ENCODE results near the gene HES3. TPM values are rescaled to one million over a fixed set of nuclear protein-coding genes. Genes with fewer than 3 reads are reported as not detected.

HES3 gene
- total and polyA plus RNA-seq, 2 of the 4 experiments (the other 2 are of a cell fraction), result not detected

DNA sequence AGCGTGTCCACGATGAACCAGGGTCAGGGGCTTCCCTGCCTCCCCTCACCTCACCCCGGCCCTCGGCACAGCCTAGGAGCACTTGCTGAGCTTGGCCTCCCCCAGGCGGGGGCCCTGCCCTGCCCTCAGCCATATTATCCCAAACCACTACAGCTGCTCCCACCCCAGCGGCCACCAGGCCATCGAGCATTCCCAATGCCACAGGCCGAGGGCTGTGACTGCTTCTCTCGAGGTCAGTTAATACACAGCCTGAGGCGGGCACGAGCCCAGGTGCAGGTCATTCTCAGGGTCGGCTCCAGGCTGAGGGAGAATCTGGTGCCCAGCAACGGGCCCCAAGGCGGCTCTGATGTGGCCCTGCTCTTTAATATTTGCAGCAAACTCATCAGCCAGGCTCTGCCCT is 25.3 kb downstream of the HES3 start:
- Histone ChIP-seq H2AK5ac (ENCODE audit: low read depth, low read length) (no peak overlapping the region), H2BK5ac (ENCODE audit: low read depth, low read length, poor library complexity, severe bottlenecking) (no peak overlapping the region), H4K20me1 (ENCODE audit: insufficient read depth, low read length) (peaks cover 8% of the 10 kb centered on the region), H3K36me3 (ENCODE audit: control insufficient read depth, insufficient read depth, low read length) (no peaks in the 10 kb centered on the region), H3K18ac (ENCODE audit: low read depth, low read length) (no peak overlapping the region), H2BK20ac (ENCODE audit: low read depth, low read length) (no peak overlapping the region), H4K8ac (ENCODE audit: low read depth in 2 of 2, low read length in 2 of 2) (no peak overlapping the region), H4K5ac (ENCODE audit: low read depth, low read length) (no peak overlapping the region), H3K79me1 (ENCODE audit: low read depth in 1 of 2, low read length in 2 of 2) (peaks cover 0 to 17% of the 10 kb centered on the region in 2 experiments; a peak in 1 of 4 replicates), H3K4ac (ENCODE audit: low read depth, low read length) (no peak overlapping the region), H2BK120ac (ENCODE audit: low read depth, low read length) (no peak overlapping the region), H3K9ac (ENCODE audit: low read depth, low read length) (no peak overlapping the region), H3K4me1 (ENCODE audit: control insufficient read depth, insufficient read depth, low read length) (peaks cover 15% of the 10 kb centered on the region), H2AFZ (replicated peaks; ENCODE audit: low read length, poor library complexity) (no peak overlapping the region), H4K91ac (ENCODE audit: insufficient read depth, low read depth, low read length) (no peak overlapping the region), H3K23ac (ENCODE audit: low read depth, low read length) (no peak overlapping the region), H3K27ac (ENCODE audit: insufficient read depth, low read length) (no peak overlapping the region), H3K9me3 (ENCODE audit: control insufficient read depth, insufficient read depth, low read length) (no peaks in the 10 kb centered on the region), H3K4me2 (ENCODE audit: low read depth, low read length) (no peak overlapping the region), H3K27me3 (ENCODE audit: control insufficient read depth, insufficient read depth, low read length) (no peaks in the 10 kb centered on the region), H2AK9ac (replicated peaks; ENCODE audit: low read depth, low read length, poor library complexity) (no peak overlapping the region), H3K9me1 (ENCODE audit: insufficient read depth, low read length) (peaks cover 7% of the 10 kb centered on the region; the same call in 1 of the 2 replicates), H3K14ac (replicated peaks; ENCODE audit: low read depth, low read length) (no peak overlapping the region), H3K56ac (ENCODE audit: extremely low read depth, insufficient read depth, low read length) (no peak overlapping the region), H3K4me3 (ENCODE audit: insufficient read depth, low read depth, low read length) (no peak overlapping the region), H2BK15ac (ENCODE audit: low read depth, low read length) (no peak overlapping the region)
- TF ChIP-seq NFE2L2 (IDR thresholded peaks at IDR 0.05; ENCODE audit: low read depth, low read length), result no peak
- no peak for TF ChIP-seq RFX5 (IDR thresholded peaks at IDR 0.05; ENCODE audit: low read depth, low read length)
- TF ChIP-seq MAZ (IDR thresholded peaks at IDR 0.05; ENCODE audit: borderline replicate concordance, low read depth, low read length), result no peak
- no peak for TF ChIP-seq RAD21 (IDR thresholded peaks at IDR 0.05; ENCODE audit: low read length)
- TF ChIP-seq, protein P1, sequence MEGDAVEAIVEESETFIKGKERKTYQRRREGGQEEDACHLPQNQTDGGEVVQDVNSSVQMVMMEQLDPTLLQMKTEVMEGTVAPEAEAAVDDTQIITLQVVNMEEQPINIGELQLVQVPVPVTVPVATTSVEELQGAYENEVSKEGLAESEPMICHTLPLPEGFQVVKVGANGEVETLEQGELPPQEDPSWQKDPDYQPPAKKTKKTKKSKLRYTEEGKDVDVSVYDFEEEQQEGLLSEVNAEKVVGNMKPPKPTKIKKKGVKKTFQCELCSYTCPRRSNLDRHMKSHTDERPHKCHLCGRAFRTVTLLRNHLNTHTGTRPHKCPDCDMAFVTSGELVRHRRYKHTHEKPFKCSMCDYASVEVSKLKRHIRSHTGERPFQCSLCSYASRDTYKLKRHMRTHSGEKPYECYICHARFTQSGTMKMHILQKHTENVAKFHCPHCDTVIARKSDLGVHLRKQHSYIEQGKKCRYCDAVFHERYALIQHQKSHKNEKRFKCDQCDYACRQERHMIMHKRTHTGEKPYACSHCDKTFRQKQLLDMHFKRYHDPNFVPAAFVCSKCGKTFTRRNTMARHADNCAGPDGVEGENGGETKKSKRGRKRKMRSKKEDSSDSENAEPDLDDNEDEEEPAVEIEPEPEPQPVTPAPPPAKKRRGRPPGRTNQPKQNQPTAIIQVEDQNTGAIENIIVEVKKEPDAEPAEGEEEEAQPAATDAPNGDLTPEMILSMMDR (conservative IDR thresholded peaks at IDR 0.05; ENCODE audit: low read depth, low read length), result no peak
- TF ChIP-seq BHLHE40 (IDR thresholded peaks at IDR 0.05; ENCODE audit: low read depth, low read length), result no peak
- TF ChIP-seq USF2 (IDR thresholded peaks at IDR 0.05; ENCODE audit: low read depth, low read length), result no peak
- no peak for TF ChIP-seq ELK1 (IDR thresholded peaks at IDR 0.05; ENCODE audit: borderline replicate concordance, low read depth, low read length)
- TF ChIP-seq RCOR1 (IDR thresholded peaks at IDR 0.05; ENCODE audit: insufficient replicate concordance, low read length), result no peak
- no peak for TF ChIP-seq CHD1 (IDR thresholded peaks at IDR 0.05; ENCODE audit: low read depth, low read length)
- no peak for TF ChIP-seq SMC3 (IDR thresholded peaks at IDR 0.05; ENCODE audit: low read depth, low read length)
- no peak for TF ChIP-seq MAFK (IDR thresholded peaks at IDR 0.05; ENCODE audit: low read depth, low read length)
- TF ChIP-seq CEBPB (IDR thresholded peaks at IDR 0.05; ENCODE audit: low read depth, low read length), result no peak
- no peak for TF ChIP-seq FOS (IDR thresholded peaks at IDR 0.05; ENCODE audit: low read depth, low read length)
- no peak for TF ChIP-seq POLR2A (IDR thresholded peaks at IDR 0.05; ENCODE audit: low read depth, low read length)
- no peak for TF ChIP-seq MXI1 (IDR thresholded peaks at IDR 0.05; ENCODE audit: borderline replicate concordance, low read depth, low read length)
- in situ Hi-C loops (cut with MboI; ENCODE audit: low sequenced_read_pairs) (no loop called here), intact Hi-C loops (cut with micrococcal nuclease) (no loop called here), dilution Hi-C loops (cut with HindIII; ENCODE audit: low sequenced_read_pairs, unreplicated experiment) (no loop called here)
- BruUV-seq (replicated peaks), result no TSS peak
- DNase-seq (no peak), ATAC-seq (ENCODE audit: low read depth) (no peak)
- CTCF ChIA-PET, result no interaction called here
- POLR2A ChIA-PET (ENCODE audit: unreplicated experiment), result no interaction called here
- 72% methylated on average over 7 of the region's 14 CpGs; no CpG with 5 or more reads in 1 of the 2 experiments for WGBS, 2 experiments (ENCODE audit: extremely low coverage in 2 of 2, insufficient read length in 1 of 2)

Data from IMR-90 (cell line).